Effector CD4-positive, alpha-beta T cell (primary cell): ENCODE results near the gene CSGALNACT2.
"Not testable (repeated sequence)": the region's sequence is repeated elsewhere in the genome, so short reads cannot be mapped to it uniquely, and the experiment has no call there.

ENCODE experiments used
- DNase-seq: peaks from one replicate; pipeline ENCODE4 v3.0.0-alpha.2; 2020

The CSGALNACT2 gene

DNA sequence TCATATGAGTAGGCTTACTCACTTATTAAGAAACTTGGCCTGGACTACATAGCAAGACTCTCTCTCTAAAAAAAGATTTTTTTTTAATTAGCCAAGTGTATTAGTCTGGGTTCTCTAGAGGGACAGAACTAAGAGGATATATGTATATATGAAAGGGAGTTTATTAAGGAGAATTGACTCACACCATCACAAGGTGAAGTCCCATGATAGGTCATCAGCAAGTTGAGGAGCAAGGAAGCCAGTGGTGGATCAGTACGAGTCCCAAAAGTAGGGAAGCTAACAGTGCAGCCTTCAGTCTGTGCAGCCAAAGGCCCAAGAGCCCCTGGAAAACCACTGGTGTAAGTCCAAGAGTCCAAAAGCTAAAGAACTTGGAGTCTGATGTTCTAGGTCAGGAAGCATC, 7.7 kb downstream of the CSGALNACT2 start:
- not testable (repeated sequence) for DNase-seq

DNA sequence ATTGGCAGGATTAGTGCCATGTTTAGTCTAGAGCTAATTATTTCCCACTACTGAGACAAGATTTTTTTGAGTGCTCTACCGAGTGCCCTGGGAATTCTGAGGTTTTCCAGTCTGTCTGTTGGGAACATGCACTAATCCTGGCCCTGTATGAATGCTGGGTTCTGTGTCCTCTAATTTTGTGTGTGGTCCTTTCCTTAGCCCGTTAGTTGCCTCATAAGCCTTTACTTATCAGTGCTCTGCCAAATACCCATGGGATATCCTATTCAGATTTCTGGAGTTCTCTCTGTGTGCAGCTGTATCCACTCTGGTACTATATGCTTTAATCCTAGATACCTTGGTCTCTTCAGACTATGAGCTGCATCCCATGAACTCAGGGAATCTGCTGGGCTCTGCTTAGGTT, 13.1 kb downstream of the CSGALNACT2 start:
- DNase-seq: no peak

DNA sequence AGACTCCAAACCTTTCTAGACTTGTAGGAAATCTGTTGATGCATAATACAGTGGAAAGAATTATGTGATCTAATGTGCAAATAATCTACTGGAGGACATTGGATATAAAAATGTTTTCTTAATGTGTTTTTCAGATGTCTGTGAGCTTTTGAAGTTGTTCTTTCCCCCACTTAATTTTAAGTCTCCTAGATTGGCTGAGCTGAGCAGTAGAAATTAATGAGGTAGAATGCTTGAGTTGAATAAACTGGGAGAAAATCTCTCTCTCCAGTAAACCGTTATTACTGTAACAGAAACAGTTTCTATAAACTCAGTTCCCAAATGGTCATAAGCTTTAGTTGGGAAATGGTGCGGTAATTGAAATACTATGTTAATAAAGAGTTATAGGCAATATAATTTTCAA, 15.7 kb downstream of the CSGALNACT2 start:
- DNase-seq: no peak

DNA sequence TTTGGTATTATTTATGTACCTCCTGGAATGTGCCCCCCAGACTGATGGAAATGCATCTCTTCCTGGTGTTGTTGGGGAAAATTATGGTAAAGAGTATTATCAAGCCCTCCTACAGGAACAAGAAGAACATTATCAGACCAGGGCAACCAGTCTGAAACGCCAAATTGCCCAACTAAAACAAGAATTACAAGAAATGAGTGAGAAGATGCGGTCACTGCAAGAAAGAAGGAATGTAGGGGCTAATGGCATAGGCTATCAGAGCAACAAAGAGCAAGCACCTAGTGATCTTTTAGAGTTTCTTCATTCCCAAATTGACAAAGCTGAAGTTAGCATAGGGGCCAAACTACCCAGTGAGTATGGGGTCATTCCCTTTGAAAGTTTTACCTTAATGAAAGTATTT, 17.0 kb downstream of the CSGALNACT2 start:
- DNase-seq: no peak

DNA sequence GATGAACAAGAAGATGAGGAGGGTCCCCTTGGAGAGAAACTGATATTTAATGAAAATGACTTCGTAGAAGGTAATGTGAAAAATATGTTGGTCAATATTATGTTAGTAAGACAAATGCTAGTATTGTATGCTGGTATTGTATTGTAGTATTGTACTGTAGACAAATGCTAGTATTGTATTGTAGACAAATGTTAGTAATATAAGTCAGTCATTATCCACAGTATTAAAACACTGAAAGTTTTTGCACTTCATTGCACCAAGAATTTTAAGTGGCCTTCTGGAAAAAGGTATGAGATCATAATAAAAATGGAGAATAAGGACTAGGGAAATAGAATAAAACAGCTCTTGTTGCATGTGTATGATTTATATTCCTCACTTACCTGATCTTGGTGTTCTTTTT, 17.5 kb downstream of the CSGALNACT2 start:
- no peak for DNase-seq

DNA sequence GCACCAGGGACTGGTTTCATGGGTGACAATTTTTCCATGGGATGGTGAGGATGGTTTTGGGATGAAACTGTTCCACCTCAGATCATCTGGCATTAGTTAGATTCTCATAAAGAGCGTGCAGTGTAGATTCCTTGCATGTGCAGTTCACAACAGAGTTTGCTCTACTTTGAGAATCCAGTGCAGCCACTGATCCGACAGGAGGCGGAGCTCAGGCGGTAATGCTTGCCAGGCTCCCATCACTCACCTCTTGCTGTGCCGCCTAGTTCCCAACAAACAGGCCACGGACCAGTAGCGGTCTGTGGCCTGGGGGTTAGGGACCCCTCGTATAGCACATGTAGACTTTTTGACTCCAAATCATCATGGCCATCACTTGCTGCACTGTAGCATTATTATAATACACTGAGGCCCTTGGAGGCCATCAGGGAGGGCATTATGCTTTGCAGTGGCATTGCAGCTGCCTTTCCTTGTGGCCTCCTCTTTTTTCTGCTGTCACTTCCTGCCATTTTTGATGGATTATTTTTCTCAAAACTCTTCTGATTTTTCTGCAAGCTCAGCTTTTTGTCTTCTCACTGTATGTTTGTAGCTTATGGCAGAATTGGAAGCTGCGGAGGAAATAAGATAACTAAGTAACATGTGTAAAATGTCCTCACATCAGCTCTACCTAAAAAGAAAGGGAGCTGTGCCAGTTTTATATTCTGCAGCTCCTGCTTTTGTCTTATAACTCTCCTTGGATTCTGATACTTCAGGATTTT, 18.5 kb downstream of the CSGALNACT2 start:
- no peak for DNase-seq

DNA sequence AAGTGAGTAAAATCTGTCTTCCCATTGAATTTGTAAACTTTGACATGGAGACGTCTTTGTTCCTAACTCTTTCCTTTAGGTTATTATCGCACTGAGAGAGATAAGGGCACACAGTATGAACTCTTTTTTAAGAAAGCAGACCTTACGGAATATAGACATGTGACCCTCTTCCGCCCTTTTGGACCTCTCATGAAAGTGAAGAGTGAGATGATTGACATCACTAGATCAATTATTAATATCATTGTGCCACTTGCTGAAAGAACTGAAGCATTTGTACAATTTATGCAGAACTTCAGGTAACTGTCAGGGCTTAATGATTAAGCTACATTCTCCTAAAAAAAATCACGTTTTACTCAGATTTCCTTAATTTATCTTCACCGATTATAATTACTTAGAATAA, 20.4 kb downstream of the CSGALNACT2 start:
- DNase-seq: no peak

DNA sequence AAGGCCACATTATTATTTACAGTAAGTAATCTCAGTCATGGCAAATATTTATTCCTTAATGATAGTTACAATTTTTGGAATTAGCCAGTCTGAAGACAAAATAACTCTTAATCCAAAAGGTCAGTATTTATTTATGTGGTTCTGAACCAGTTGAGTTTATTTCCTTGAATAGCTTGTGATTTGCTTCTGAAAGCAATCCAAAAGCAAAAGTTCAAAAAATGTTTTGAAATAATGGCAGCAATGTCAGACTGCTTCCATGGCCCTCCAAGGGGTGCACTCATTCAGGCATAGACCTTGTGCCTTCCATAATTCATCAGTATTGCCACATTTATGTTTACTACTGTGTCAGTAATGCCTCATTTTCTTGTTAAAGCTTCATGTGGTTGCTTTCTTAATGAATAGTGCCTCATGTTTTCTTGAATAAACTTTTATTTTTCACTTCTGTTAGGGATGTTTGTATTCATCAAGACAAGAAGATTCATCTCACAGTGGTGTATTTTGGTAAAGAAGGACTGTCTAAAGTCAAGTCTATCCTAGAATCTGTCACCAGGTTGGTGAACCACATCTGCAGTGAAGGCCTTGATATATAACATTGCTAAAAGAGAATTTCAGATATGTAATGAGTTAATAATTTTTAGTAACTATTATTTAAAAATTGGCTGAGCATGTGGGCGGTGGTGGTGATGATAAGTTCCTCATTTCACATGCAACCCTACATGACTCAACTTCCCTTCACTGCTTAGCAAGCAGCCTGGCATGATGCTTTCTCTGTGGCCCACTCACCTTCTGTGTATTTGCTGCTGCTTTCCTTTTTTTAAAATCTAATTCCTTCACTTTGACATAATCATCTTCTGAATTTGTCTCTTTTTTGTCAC, 22.0 kb downstream of the CSGALNACT2 start:
- no peak for DNase-seq

DNA sequence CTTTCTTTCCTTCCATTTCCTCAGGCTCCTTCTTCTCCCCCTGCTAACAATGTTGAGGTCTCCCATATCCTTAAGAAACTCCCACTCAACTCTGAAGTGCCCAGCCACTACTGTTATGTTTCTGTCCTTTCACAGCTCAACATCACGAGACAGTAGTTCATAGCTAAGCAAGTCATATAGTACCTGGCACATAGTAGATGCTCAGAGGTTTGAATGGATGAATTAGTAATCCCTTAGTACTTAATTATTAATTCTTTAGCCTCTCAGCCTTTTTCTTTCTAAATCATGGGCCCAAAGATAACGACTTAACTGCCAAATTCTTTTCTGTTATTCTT, 22.6 kb downstream of the CSGALNACT2 start:
- DNase-seq: no peak

DNA sequence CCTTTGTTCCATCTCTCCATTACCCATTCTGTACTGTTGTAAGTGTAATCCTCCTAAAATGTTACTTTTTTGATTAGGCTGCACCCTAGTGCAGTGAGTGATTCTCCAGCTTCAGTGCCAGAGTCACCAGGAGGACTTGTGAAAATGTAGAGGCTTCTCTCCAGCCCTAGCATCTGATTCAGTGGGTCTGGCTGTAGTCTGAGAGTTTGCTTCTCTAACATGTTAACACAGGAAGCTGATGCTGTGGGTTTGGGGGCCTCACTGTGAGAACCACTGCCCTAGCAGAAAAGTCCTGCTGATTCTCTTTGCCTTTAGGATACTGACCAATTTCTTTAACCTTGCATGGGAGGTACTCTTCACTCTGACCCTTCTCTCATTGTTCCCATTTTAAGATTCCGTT, 24.4 kb downstream of the CSGALNACT2 start:
- DNase-seq: no peak

DNA sequence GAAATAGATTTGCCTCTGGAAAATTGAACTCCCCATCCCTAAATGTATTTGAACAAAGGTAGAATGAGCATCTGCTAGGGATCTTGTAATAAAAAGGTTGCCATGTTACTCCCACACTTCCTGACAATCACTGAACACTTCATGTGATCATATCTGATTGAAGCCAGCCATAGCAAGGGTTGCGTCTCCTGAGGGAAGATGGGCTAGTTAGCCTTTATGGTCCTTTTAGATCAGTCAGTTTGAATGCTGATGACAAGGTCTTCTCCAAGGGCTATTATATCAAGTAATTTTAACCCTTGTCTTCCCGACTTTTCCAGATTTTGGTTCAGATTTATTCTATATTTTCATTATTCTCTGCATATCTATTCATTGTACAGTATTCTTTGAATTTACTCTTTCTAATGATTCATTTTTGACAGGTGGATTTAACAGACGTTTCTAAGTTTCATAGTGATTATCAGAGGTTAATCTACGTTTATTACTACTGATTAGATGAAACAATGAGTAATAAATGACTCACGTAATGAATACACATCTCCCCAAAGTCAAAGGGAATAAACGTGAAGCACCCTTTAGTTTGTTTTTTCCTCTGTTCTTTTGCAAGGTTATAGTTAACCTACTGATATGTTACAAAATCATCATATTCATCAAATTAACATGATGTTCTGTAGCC, 28.1 kb downstream of the CSGALNACT2 start:
- no peak for DNase-seq

DNA sequence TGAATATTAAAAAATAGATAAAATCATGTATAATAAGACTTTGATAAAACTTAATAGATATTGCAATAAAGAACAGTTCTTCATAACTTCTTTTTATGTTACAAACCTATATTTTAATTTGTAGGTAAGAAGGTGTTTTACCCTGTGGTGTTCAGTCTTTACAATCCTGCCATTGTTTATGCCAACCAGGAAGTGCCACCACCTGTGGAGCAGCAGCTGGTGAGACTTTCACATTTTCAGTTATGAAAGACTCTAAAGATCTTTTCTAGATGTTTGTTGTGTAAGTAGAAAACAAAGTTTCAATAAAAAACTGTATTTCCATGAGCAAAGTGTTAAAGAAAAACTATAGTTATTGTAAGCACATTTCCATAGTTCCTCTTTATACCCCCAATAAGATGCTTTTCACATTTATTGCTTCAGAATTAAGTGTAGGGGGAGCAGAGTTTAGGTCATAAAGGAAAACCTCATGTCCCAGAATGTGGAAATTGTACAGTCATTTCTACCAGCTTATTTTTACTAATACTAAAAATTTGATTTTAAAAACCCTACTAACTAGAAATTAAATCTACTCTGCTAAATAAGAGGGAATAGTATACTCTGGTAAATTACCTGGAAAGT, 28.7 kb downstream of the CSGALNACT2 start:
- no peak for DNase-seq

DNA sequence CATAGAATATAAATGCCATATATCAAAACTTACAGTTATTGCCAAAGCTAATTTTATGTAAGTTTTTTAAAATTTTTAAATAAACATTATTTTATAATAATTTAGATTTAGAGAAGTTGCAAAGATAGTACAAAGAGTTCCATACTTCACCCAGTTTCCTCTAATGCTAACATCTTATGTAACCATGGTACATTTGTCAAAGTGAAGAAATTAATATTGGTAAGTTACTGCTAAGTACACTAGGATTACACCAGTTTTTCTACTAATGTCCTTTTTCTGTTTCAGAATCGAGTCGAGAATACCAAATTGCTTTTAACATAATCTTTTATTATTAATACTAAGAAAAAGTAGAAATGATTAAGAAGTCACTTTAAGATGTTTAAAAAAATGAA, 29.2 kb downstream of the CSGALNACT2 start:
- no peak for DNase-seq

DNA sequence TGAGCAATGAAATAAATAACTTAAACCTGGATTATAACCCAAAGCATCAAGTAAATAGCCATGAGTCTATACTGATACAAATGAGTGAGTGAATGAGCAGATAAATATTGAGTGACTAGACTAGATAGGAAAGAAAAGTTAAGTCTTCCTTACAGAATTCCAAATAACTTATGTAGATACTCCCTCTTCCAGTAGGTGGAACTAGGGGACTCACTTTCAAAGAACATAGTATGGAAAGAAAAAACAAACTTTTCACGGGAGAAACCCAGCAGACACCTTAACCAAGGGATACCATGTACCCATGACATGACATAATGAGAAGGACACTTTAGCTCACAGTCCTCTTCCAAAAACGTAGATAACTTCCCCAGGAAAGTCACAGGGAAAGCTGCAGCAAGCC, 32.2 kb downstream of the CSGALNACT2 start:
- DNase-seq: no peak

DNA sequence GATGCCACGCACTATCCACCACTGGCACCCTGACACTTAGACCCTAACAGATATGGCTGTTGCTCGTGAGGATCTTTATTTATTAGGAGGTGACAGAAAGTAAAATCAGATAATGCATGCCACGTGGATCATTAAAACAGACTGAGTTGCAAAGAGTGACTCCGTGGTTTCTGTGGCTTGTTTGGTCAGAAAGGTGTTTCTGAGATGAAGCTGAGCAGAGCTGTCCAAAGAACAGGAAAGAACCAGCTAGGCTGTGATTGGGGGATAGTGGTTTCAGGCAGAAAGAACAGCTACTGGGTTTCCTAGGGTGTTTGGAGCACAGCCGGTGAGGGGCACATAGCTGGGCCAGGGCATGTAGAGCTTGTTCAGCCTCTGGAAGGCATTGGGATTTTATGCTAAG, 34.4 kb downstream of the CSGALNACT2 start:
- no peak for DNase-seq

DNA sequence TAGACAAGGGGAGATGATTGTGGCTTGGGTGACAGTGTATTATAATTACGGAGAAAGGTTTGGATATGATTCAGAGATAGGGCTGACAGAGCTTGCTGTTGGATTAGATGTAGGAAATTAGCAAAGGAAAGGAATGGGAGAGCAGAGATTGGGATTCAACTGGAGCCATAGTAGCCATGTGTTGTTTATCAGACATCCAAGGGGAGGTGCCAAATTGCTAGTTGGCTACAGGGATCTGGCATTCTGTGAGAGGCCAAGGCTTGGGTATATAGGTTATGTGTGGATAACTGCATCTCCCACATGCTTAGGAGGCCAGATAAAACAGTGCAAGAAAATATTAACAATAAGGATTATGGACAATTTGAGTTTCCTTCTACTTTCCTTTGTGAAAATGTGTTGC, 34.9 kb downstream of the CSGALNACT2 start:
- no peak for DNase-seq

DNA sequence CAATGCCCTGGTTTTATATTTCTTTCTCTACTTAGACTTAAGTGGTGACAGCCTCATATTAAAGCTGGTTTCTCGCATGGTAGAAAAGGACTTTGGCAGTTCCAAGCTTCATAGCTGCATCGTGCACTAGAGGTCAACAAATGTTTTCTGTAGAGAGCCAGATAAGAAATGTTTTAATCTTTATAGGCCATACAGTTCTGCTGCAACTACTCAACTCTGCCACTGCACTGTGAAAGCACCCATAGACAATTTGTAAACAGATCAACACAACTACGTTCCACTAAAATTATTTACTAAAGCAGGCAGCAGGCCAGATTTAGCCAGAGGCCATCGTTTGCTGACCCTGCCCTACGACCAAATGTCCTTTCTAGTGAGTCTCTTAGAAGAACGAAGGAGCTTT, 36.7 kb downstream of the CSGALNACT2 start:
- no peak for DNase-seq

DNA sequence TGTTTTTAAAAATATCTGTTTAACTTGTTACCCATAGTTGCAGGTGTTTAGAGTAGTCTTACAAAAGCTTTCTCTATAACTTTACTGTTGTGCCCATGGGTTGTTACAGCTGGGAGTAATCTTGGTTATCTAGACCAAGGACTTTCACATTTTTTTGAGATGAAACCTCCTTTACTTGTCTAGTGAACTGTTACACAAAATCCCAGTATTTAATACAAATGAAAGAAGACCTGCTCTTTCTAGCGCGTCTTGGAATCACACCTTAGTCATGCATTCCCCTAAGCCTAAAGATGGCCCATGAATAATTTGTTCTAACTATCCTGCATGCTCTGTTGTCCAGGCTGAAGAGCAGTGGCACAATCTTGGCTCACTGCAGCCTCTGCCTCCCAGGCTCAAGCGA, 38.0 kb downstream of the CSGALNACT2 start:
- DNase-seq: no peak

DNA sequence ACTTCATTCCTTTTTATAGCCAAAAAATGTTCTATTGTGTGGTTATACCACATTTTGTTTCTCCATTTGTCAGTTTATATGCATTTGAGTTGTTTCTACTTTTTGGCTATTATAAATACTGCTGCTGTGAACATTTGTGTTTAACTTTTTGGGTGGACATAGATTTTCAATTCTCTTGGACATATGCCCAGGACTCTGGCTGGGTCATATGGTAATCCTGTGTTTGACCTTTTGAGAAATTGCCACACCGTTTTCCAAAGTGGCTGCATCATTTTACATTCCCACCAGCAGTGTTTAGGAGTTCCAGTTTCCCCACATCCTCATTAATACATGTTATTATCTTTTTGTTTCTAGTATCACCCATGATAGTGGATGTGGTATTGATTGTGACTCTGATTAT, 39.4 kb downstream of the CSGALNACT2 start:
- DNase-seq: no peak

DNA sequence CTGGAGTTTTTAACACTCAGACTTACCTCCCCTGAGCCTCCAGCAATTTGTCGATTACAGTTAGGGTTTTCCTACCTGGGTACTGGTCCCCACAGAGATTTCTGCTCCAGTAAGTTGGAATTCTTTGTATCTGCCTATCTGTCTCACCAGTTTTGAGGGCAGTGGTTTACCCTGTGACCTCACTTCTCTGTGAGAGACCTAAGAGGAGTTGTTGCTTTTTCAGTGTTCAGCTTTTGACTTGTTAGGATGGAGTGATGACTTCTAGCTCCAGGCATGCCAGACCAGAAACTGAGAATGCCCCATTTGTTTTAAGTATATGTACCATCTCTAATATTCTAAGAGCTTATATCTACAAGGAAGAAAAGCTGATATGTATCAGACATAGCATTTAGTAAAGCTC, 42.9 kb downstream of the CSGALNACT2 start:
- no peak for DNase-seq

DNA sequence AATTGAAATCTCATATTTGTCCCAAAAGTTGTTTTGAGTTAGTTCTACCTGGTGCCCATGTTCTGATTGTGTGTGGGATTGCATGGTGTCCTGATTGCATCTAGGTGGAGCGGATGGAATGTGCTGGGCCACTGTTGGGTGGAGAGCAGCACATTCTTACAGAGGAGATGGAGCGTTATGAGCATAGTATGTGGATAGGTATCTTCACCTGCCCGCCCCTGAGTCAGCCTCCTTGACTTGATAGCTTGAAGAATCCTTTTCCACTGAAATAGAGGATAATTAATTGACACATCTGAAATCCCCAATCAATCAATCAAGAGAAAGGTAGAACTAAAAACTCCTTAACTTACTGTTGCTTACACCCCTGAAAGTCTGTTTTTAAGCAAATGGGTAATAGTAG, 45.5 kb downstream of the CSGALNACT2 start:
- DNase-seq: not testable (repeated sequence)

DNA sequence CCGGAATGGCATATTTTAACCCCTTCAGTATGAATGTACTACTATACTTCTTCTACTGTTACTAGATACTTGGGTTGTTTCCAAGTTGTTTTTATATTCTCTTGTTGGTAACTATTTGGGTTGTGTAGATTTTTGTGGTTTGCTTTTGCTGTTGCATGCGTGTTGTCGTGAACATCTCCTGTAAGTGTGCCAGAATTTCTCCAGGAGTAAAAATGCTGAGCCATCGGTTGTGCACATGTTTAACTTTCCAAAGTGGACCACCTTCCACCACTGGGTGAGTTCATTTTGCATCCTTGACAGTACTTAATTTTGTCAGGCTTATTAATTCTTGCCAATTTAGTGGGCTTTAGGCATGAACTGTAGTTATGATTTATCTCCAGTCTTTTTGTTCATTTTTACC, 47.9 kb downstream of the CSGALNACT2 start:
- no peak for DNase-seq

DNA sequence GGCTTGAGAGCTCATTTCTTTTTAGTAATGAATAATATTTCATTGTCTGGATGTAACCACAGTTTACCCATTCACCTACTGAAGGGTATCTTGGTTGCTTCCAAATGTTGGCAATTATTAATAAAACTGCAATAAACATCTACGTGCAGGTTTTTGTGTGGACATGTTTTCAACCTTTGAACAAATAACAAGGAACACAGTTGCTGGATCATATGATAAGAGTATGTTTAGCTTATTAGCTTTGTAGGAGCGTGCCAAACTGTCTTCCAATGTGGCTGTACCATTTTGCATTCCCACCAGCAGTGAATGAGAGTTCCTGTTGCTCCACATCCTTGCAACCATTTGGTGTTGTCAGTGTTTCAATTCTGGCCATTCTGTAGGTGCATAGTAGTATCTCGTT, 49.0 kb downstream of the CSGALNACT2 start:
- no peak for DNase-seq
